ENCODE measurements around the gene AFAP1.

AFAP1 gene

DNA sequence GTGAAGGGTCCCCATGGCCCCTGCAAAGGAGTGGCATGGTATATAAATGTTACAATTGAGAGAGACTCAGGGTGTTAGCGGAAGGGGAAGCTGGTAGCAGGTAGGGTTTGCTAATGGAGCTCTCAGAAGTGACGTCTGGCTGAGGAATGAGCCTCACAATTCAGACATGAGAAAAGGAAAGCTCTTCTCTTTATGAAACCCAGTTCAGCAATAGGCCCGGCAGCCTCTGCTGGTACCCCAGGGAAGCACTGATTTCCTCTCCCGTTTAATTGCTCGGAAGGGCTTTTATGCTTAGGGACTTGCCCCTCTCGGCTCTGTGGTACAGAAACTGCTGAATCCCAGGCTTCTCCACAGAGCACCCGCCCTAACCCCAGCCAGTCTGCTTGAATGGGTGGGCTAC is 19.4 kb upstream of the AFAP1 start:
- TF ChIP-seq EGR1 (IDR thresholded peaks at IDR 0.05) (no peak), YY1 (IDR thresholded peaks at IDR 0.05; ENCODE audit: low read depth) (no peak), RAD21 (IDR thresholded peaks at IDR 0.05; ENCODE audit: low read depth) (no peak), EP300 (IDR thresholded peaks at IDR 0.05; ENCODE audit: borderline replicate concordance) (no peak), TCF12 (IDR thresholded peaks at IDR 0.05; ENCODE audit: low read depth) (no peak), CREB1 (IDR thresholded peaks at IDR 0.05; ENCODE audit: low read depth) (no peak), ZBTB7A (IDR thresholded peaks at IDR 0.05; ENCODE audit: low read depth) (no peak), NFIC (IDR thresholded peaks at IDR 0.05) (no peak), FOXM1 (IDR thresholded peaks at IDR 0.05; ENCODE audit: borderline replicate concordance, low read depth) (no peak), CEBPB (IDR thresholded peaks at IDR 0.05) (no peak)
- TF ChIP-seq, protein P1, sequence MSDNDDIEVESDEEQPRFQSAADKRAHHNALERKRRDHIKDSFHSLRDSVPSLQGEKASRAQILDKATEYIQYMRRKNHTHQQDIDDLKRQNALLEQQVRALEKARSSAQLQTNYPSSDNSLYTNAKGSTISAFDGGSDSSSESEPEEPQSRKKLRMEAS (IDR thresholded peaks at IDR 0.05): no peak
- TF ChIP-seq, protein P2, sequence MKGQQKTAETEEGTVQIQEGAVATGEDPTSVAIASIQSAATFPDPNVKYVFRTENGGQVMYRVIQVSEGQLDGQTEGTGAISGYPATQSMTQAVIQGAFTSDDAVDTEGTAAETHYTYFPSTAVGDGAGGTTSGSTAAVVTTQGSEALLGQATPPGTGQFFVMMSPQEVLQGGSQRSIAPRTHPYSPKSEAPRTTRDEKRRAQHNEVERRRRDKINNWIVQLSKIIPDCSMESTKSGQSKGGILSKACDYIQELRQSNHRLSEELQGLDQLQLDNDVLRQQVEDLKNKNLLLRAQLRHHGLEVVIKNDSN (IDR thresholded peaks at IDR 0.05): no peak
- TF ChIP-seq, protein P3, sequence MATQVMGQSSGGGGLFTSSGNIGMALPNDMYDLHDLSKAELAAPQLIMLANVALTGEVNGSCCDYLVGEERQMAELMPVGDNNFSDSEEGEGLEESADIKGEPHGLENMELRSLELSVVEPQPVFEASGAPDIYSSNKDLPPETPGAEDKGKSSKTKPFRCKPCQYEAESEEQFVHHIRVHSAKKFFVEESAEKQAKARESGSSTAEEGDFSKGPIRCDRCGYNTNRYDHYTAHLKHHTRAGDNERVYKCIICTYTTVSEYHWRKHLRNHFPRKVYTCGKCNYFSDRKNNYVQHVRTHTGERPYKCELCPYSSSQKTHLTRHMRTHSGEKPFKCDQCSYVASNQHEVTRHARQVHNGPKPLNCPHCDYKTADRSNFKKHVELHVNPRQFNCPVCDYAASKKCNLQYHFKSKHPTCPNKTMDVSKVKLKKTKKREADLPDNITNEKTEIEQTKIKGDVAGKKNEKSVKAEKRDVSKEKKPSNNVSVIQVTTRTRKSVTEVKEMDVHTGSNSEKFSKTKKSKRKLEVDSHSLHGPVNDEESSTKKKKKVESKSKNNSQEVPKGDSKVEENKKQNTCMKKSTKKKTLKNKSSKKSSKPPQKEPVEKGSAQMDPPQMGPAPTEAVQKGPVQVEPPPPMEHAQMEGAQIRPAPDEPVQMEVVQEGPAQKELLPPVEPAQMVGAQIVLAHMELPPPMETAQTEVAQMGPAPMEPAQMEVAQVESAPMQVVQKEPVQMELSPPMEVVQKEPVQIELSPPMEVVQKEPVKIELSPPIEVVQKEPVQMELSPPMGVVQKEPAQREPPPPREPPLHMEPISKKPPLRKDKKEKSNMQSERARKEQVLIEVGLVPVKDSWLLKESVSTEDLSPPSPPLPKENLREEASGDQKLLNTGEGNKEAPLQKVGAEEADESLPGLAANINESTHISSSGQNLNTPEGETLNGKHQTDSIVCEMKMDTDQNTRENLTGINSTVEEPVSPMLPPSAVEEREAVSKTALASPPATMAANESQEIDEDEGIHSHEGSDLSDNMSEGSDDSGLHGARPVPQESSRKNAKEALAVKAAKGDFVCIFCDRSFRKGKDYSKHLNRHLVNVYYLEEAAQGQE (IDR thresholded peaks at IDR 0.05; ENCODE audit: low read depth): no peak

DNA sequence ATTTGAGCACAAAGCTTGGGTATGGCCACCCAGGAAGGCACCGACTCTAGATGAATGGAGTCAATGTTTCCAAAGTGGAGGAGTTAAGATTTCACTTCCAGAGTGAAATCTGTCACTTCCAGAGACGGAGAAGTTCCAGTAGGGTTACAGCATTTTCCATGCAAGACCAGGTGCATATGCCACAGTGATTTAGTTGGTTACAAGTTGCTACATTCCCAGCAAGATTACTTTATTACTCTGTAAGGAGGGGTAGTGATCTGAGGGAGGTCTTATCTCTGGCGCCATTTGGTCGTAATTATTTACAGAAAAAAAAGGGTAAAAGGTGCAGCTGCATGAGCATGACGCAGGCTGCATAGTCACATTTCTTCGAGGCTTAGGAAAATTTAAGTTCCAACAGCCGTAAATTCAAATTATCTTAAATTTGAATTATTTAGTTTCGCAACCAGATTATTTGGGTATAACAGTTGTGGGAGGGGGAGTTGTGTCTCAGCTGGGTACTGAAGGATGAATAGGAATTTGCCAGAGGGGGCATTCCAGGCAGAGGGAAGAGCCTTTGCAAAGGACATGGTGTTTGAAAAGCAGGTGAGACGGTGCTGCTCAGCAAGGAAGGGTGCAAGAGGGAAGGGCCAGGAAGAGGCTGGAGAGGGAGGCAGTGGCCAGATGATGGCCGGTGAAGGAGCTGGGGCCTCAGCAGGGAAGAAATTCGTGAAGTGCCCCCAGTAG is 17.4 kb upstream of the AFAP1 start:
- TF ChIP-seq, protein P3 (IDR thresholded peaks at IDR 0.05; ENCODE audit: low read depth): no peak
- TF ChIP-seq ZBTB7A (IDR thresholded peaks at IDR 0.05; ENCODE audit: low read depth) (no peak), FOXM1 (IDR thresholded peaks at IDR 0.05; ENCODE audit: borderline replicate concordance, low read depth) (no peak), NFIC (IDR thresholded peaks at IDR 0.05) (no peak), EGR1 (IDR thresholded peaks at IDR 0.05) (no peak), TCF12 (IDR thresholded peaks at IDR 0.05; ENCODE audit: low read depth) (no peak), TEAD4 (IDR thresholded peaks at IDR 0.05) (no peak), YY1 (IDR thresholded peaks at IDR 0.05; ENCODE audit: low read depth) (no peak)
- TF ChIP-seq, protein P1 (IDR thresholded peaks at IDR 0.05): no peak
- TF ChIP-seq, protein P2 (IDR thresholded peaks at IDR 0.05): no peak

DNA sequence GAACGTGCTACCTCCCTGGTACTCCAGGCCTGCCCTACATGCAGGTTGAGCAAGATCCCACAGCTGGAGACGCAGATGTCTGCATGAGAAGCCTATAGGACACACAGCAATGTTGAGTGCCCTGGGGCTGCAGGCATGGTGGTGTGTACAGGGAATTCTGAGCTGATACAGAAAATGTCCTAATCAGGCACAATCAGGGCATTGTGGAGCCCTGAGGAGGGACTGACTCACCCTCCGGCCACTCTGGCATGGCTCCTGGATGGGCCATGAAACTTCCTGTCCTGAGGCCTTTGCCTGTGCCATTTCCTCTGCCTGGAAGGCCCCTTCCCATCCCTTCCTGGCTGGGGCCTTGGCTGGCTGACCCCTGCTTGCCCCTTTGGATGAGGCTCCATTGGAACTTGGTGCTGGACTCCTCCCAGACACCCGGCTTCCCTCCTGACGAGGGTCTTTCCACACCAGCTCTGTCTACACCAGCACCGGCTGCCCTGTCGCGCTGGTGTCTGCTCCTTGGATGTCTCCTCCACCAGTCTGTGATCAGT is 16.7 kb upstream of the AFAP1 start:
- TF ChIP-seq EP300 (IDR thresholded peaks at IDR 0.05; ENCODE audit: borderline replicate concordance) (no peak), TAF1 (IDR thresholded peaks at IDR 0.05; ENCODE audit: low read depth) (no peak), TEAD4 (IDR thresholded peaks at IDR 0.05) (no peak), CEBPB (IDR thresholded peaks at IDR 0.05) (no peak), CREB1 (IDR thresholded peaks at IDR 0.05; ENCODE audit: low read depth) (no peak), ZBTB7A (IDR thresholded peaks at IDR 0.05; ENCODE audit: low read depth) (no peak), TCF12 (IDR thresholded peaks at IDR 0.05; ENCODE audit: low read depth) (no peak), EGR1 (IDR thresholded peaks at IDR 0.05) (no peak), FOXM1 (IDR thresholded peaks at IDR 0.05; ENCODE audit: borderline replicate concordance, low read depth) (no peak), RAD21 (IDR thresholded peaks at IDR 0.05; ENCODE audit: low read depth) (no peak)
- TF ChIP-seq, protein P3 (IDR thresholded peaks at IDR 0.05; ENCODE audit: low read depth): no peak
- TF ChIP-seq, protein P1 (IDR thresholded peaks at IDR 0.05): no peak
- TF ChIP-seq, protein P2 (IDR thresholded peaks at IDR 0.05): no peak
